Activated CD8-positive, alpha-beta T cell treated with anti-CD3 and anti-CD28 coated beads, Interleukin-2, amount 10 ng/mL, durations not matched to agents 7 days and 5 days (primary cell): ENCODE results near the gene EFL1. TPM values are rescaled to one million over a fixed set of nuclear protein-coding genes. Genes with fewer than 3 reads are reported as not detected.

Experiments
- ATAC-seq: fragments of 150-1000 bp; cut with Tn5 transposase; one replicate; pipeline ENCODE4 v1.10.0; 2021; ENCODE audit warnings: moderate library complexity
- CTCF ChIA-PET: fragments of 350-600 bp; sonication (Branson Sonifier 250); formaldehyde crosslinking; loops from one replicate; lab custom pipeline; 2021; ENCODE audit warnings: antibody characterized with exemption; lab: Charles Lee
- POLR2A ChIA-PET: fragments of 350-600 bp; sonication (Branson Sonifier 250); formaldehyde crosslinking; loops from one replicate; lab custom pipeline; 2021; ENCODE audit warnings: antibody characterized with exemption; lab: Charles Lee
- DNase-seq: peaks from one replicate; pipeline ENCODE4 v3.0.0-alpha.2; 2020
- H3K27ac Mint-ChIP-seq: one replicate; pipeline ENCODE4 v1.8.0; 2021; ENCODE audit warnings: mild to moderate bottlenecking, mixed read lengths
- H3K27me3 Mint-ChIP-seq: one replicate; pipeline ENCODE4 v1.8.0; 2021; ENCODE audit warnings: low read depth, mixed read lengths
- H3K36me3 Mint-ChIP-seq: one replicate; pipeline ENCODE4 v1.8.0; 2021; ENCODE audit warnings: low read depth, mixed read lengths
- H3K4me1 Mint-ChIP-seq: one replicate; pipeline ENCODE4 v1.8.0; 2021; ENCODE audit warnings: low read depth, mixed read lengths
- H3K4me3 Mint-ChIP-seq: one replicate; pipeline ENCODE4 v1.8.0; 2021; ENCODE audit warnings: mild to moderate bottlenecking, mixed read lengths
- H3K9me3 Mint-ChIP-seq: one replicate; pipeline ENCODE4 v1.8.0; 2022; ENCODE audit warnings: mixed read lengths; ENCODE audit not compliant: insufficient read depth
- total RNA-seq, 2 experiments: library from RNA; stranded (reverse); gene quantifications; one replicate each; pipeline ENCODE4 v1.2.3, GENCODE V29; 2021

EFL1 gene
- total RNA-seq, 2 experiments from 2014 or later = 25.9 to 29.0 TPM

DNA sequence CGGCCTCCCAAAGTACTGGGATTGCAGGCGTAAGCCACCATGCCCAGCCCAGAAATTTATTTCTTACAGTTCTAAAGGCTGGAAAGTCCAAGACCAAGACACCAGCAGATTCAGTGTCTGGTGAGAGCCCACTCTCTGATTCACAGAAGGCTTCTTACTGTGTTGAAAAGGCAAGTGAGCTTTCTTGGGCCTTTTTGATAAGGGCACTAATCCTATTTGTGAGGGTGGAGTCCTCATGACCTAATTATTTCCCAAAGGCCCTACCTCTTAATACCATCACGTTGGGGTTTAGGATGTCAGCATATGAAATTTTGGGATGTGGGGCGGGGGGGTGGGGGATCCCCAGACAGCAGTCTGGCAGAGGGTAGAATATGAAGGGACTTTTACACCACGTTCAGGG is 169.2 kb downstream of the EFL1 start:
- no peak for ATAC-seq
- no peaks in the 10 kb centered on the region for H3K9me3 Mint-ChIP-seq
- H3K4me1 Mint-ChIP-seq = no peaks in the 10 kb centered on the region
- H3K27me3 Mint-ChIP-seq = no peaks in the 10 kb centered on the region
- DNase-seq = no peak
- H3K27ac Mint-ChIP-seq = no peak overlapping the region
- CTCF ChIA-PET = interaction anchor here (0.6 kb wide), 1 partner anchor 289 kb away, joined by 3 read pairs; no protein-coding TSS in a partner anchor
- no peak overlapping the region for H3K4me3 Mint-ChIP-seq
- H3K36me3 Mint-ChIP-seq = no peaks in the 10 kb centered on the region
- POLR2A ChIA-PET = no interaction called here

DNA sequence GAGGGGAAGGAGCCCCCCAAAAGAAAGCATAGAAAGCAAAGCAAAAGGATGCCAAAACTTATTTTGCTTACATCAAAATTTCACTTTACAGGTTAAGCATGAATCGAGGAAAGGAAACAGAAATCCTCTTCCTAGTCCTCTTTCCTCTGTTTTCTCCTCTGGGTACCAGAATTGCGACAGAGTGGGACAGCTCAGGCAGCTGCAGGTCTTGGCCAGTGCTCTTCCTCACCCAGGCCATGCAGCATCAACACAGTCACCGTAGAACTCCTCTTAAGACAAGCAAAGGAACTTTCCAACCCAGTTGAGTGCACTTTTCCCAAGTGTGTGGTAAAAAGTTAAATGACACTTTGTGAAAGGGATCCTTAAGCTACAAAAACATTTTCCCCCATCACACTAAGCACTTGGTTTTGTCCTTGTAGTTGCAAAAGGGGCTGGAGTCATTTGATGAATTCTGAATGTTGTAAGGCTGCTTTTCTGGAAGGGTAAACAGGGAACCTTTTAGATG is 170.8 kb downstream of the EFL1 start:
- Mint-ChIP-seq H3K4me3 (no peak overlapping the region), H3K9me3 (no peaks in the 10 kb centered on the region), H3K27ac (no peak overlapping the region), H3K27me3 (no peaks in the 10 kb centered on the region), H3K36me3 (no peaks in the 10 kb centered on the region), H3K4me1 (no peaks in the 10 kb centered on the region)
- ATAC-seq (no peak), DNase-seq (no peak)
- ChIA-PET POLR2A (no interaction called here), CTCF (interaction anchor here (0.7 kb wide), 1 partner anchor 17 kb away, joined by 3 read pairs; no protein-coding TSS in a partner anchor)

DNA sequence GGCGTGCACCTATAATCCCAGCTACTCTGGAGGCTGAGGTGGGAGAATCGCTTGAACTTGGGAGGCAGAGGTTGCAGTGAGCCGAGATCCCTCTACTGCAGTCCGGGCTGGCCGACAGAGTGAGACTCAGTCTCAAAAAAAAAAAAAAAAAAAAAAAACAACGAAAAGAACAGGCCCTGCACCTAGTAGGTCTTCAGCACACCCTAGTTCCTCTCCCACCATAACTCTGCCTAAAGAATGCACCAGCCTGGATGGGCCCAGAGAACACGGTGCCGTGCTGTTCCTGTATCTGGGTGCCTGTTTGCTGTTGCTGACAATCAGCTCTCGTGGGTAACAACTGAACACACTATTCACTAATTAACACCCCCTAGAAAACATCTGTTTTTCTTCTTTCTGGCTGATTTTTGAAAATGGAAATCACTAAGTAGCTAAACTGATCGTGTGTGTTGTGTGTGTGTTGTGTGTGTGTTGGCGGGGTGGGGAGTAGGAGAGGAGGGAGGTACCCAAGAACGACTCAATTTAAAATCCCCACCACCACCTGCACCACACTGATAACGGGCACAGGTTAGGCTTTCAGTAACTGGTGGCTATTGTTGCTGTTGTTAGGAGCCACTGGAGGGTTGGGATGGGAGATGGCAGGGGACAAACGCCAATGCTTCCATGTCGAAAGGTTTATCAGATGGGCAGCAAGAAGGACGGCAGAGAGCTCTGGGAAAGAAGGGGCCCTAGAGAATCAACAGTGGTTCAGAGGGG is 176.1 kb downstream of the EFL1 start:
- no peak for ATAC-seq
- Mint-ChIP-seq H3K27me3 (no peaks in the 10 kb centered on the region), H3K4me3 (no peak overlapping the region), H3K9me3 (no peaks in the 10 kb centered on the region), H3K27ac (no peak overlapping the region), H3K36me3 (no peaks in the 10 kb centered on the region), H3K4me1 (no peaks in the 10 kb centered on the region)
- no peak for DNase-seq
- CTCF ChIA-PET = no interaction called here
- POLR2A ChIA-PET = no interaction called here

DNA sequence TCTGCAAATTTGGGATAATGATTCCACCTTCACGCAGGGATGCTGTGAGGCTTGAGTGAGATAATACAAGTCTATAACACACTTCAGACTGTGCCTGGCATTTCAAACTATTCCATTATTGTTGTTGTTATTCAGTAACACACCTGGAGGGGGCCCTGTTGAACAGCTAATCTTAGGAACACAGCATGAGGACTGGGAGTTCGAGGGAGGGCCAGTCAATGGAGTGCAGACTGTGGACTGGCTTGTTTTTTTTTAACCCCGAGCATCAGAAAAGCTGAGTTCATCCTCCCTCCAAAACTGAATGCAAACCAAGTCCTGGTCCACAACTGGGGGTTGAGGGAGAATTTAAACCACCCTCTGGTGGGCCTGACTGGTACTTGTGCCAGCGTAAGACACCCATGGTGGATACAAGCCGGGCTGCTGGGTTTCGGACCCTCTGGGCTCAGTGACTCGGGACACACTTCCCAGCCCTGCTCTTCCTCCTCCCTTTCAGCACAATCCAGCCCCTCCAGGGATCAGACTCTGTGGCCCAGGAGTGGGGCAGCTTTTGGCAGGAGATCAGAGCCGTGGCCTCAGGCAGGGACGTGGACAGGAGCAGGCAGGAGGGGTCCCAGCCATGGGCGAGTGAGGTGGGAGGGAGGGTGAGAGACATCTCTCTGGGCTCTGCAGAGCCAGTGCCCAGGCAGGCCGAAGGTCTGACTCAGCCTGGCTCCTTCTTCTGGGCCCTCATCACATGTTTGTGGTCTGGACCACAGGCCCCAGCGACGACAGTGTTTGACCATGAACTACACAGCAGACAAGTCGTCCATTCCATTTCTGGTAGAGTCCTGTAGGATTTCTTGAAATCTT is 180.4 kb downstream of the EFL1 start:
- Mint-ChIP-seq H3K9me3 (no peaks in the 10 kb centered on the region), H3K27ac (no peak overlapping the region), H3K36me3 (no peaks in the 10 kb centered on the region), H3K27me3 (peaks cover 5% of the 10 kb centered on the region), H3K4me3 (no peak overlapping the region), H3K4me1 (no peaks in the 10 kb centered on the region)
- DNase-seq = no peak
- CTCF ChIA-PET = no interaction called here
- POLR2A ChIA-PET = no interaction called here
- ATAC-seq = no peak

DNA sequence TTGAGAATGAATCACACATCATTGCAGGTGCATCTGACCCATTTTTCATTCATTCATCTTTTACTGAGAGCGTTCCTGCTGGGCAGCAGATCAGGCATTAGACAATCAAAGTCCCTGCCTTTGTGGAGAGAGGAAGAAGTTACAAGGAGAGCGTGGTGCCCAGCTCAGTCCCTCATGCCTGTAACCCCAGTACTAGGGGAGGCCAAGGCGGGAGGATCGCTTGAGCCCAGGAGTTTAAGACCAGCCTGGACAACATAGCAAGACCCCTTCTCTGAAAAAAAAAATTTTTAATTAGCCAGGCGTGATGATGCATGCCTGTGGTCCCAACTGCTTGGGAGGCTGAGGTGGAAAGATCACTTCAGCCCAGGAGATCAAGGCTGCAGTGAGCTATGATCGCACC is 181.8 kb downstream of the EFL1 start:
- Mint-ChIP-seq H3K4me3 (no peak overlapping the region), H3K36me3 (no peaks in the 10 kb centered on the region), H3K27me3 (peaks cover 5% of the 10 kb centered on the region), H3K27ac (no peak overlapping the region), H3K4me1 (no peaks in the 10 kb centered on the region), H3K9me3 (no peaks in the 10 kb centered on the region)
- ChIA-PET CTCF (no interaction called here), POLR2A (no interaction called here)
- ATAC-seq (no peak), DNase-seq (no peak)

Other genes with a start within 250 kb of the EFL1 start
- gene MEX3B, start 216.7 kb downstream of the EFL1 start, total RNA-seq = under 1 TPM; 0.63 TPM
- gene SAXO2, start 84 bp upstream of the EFL1 start, total RNA-seq = 1 to 10 TPM; 1.6 to 2.0 TPM
- gene GOLGA6L10, start 86.7 kb upstream of the EFL1 start, total RNA-seq = under 1 TPM; 0.83 to 0.84 TPM
- 1 to 10 TPM; 2.1 to 2.3 TPM for gene GOLGA6L9, start 167.1 kb upstream of the EFL1 start, total RNA-seq